HEK293 (cell line): ENCODE results near the gene HINFP.
A peak's percentile ranks its signal among the peaks of the same experiment; 100 is the strongest.

Source experiments
- CTCF ChIA-PET: fragments of 350-600 bp; formaldehyde crosslinking; extraction: SDS; loops from one replicate; lab custom pipeline; 2021; ENCODE audit warnings: antibody characterized with exemption; lab: Yijun Ruan, JAX
- POLR2A ChIA-PET: fragments of 300-600 bp; formaldehyde crosslinking; extraction: SDS; loops from one replicate; lab custom pipeline; 2020; ENCODE audit warnings: antibody characterized with exemption, inconsistent platforms; lab: Yijun Ruan, JAX
- H3K27ac ChIP-seq: fragments of 200-500 bp; sonication (Bioruptor generic); 2 replicates; pipeline ENCODE4 v1.5.1; 2014; ENCODE audit warnings: low read depth, low read length, control low read depth, inconsistent platforms; ENCODE audit errors: extremely low read depth
- H3K36me3 ChIP-seq, 2 experiments: fragments of 200-500 bp in 1 of 2; sonication (Bioruptor generic) in 1 of 2; 1 replicate in 1 of 2; 2 replicates in 1 of 2; pipeline ENCODE4 v1.5.1; 2014 to 2017; ENCODE audit warnings: inconsistent platforms in 2 of 2, low read length in 2 of 2; ENCODE audit not compliant: control insufficient read depth in 2 of 2, insufficient read depth in 1 of 2
- H3K4me1 ChIP-seq: fragments of 200-500 bp; sonication (Bioruptor generic); 2 replicates; pipeline ENCODE4 v1.5.1; 2014; ENCODE audit warnings: mild to moderate bottlenecking, low read length, inconsistent platforms; ENCODE audit not compliant: control insufficient read depth, insufficient read depth
- H3K4me3 ChIP-seq: 2 replicates; pipeline ENCODE4 v1.5.1; 2011; ENCODE audit warnings: low read depth, mild to moderate bottlenecking, control low read depth, low read length, moderate library complexity
- H3K9me3 ChIP-seq: fragments of 200-500 bp; sonication (Bioruptor generic); 2 replicates; pipeline ENCODE4 v1.5.1; 2014; ENCODE audit warnings: low read depth, low read length, inconsistent platforms; ENCODE audit not compliant: control insufficient read depth, insufficient read depth
- KLF1 ChIP-seq: fragments of 450-650 bp; formaldehyde crosslinking; IDR thresholded peaks from 2 replicates; pipeline ENCODE4 v1.5.1; 2016; ENCODE audit warnings: missing biosample characterization, missing genetic modification characterization
- MYNN ChIP-seq: fragments of 450-650 bp; formaldehyde crosslinking; IDR thresholded peaks from 2 replicates; pipeline ENCODE4 v1.5.1; 2016; ENCODE audit warnings: missing biosample characterization, missing genetic modification characterization, borderline replicate concordance
- PRDM10 ChIP-seq: fragments of 450-650 bp; formaldehyde crosslinking; IDR thresholded peaks from 2 replicates; pipeline ENCODE4 v1.5.1; 2016; ENCODE audit warnings: missing biosample characterization, missing genetic modification characterization
- REST ChIP-seq: fragments of 450-650 bp; formaldehyde crosslinking; IDR thresholded peaks from 2 replicates; pipeline ENCODE4 v1.5.1; 2016; ENCODE audit warnings: missing biosample characterization, missing genetic modification characterization
- SCRT2 ChIP-seq: fragments of 450-650 bp; formaldehyde crosslinking; IDR thresholded peaks from 2 replicates; pipeline ENCODE4 v1.5.1; 2016; ENCODE audit warnings: missing biosample characterization, missing genetic modification characterization
- TRIM28 ChIP-seq: IDR thresholded peaks from 2 replicates; pipeline ENCODE4 v1.6.1; 2011; ENCODE audit warnings: low read length, control low read depth, borderline replicate concordance
- ZBTB48 ChIP-seq: fragments of 450-650 bp; formaldehyde crosslinking; IDR thresholded peaks from 2 replicates; pipeline ENCODE4 v1.5.1; 2016; ENCODE audit warnings: missing biosample characterization, missing genetic modification characterization
- ZBTB6 ChIP-seq: fragments of 450-650 bp; formaldehyde crosslinking; IDR thresholded peaks from 2 replicates; pipeline ENCODE4 v1.5.1; 2017; ENCODE audit warnings: missing biosample characterization, missing genetic modification characterization
- ZNF10 ChIP-seq: fragments of 450-650 bp; formaldehyde crosslinking; IDR thresholded peaks from 2 replicates; pipeline ENCODE4 v1.5.1; 2017; ENCODE audit warnings: missing biosample characterization, missing genetic modification characterization
- ZNF169 ChIP-seq: fragments of 450-650 bp; formaldehyde crosslinking; IDR thresholded peaks from 2 replicates; pipeline ENCODE4 v1.5.1; 2016; ENCODE audit warnings: missing biosample characterization, missing genetic modification characterization
- ZNF18 ChIP-seq: fragments of 450-650 bp; formaldehyde crosslinking; IDR thresholded peaks from 2 replicates; pipeline ENCODE4 v1.5.1; 2016; ENCODE audit warnings: missing biosample characterization, missing genetic modification characterization
- ZNF2 ChIP-seq: fragments of 450-650 bp; formaldehyde crosslinking; IDR thresholded peaks from 2 replicates; pipeline ENCODE4 v1.5.1; 2016; ENCODE audit warnings: missing biosample characterization, missing genetic modification characterization
- ZNF211 ChIP-seq: fragments of 450-650 bp; formaldehyde crosslinking; IDR thresholded peaks from 2 replicates; pipeline ENCODE4 v1.5.1; 2016; ENCODE audit warnings: low read depth, missing biosample characterization, missing genetic modification characterization
- ZNF394 ChIP-seq: fragments of 450-650 bp; formaldehyde crosslinking; IDR thresholded peaks from 2 replicates; pipeline ENCODE4 v1.5.1; 2016; ENCODE audit warnings: missing biosample characterization, missing genetic modification characterization, mild to moderate bottlenecking, moderate library complexity, borderline replicate concordance
- ZNF398 ChIP-seq: fragments of 450-650 bp; formaldehyde crosslinking; IDR thresholded peaks from 2 replicates; pipeline ENCODE4 v1.5.1; 2017; ENCODE audit warnings: missing biosample characterization, missing genetic modification characterization
- ZNF521 ChIP-seq: fragments of 450-650 bp; formaldehyde crosslinking; IDR thresholded peaks from 2 replicates; pipeline ENCODE4 v1.5.1; 2017; ENCODE audit warnings: missing biosample characterization, mild to moderate bottlenecking, missing genetic modification characterization
- ZNF548 ChIP-seq: fragments of 450-650 bp; formaldehyde crosslinking; IDR thresholded peaks from 2 replicates; pipeline ENCODE4 v1.5.1; 2016; ENCODE audit warnings: missing biosample characterization, missing genetic modification characterization
- ZNF596 ChIP-seq: fragments of 450-650 bp; IDR thresholded peaks from 2 replicates; pipeline ENCODE4 v1.5.0; 2018; ENCODE audit warnings: missing biosample characterization, mild to moderate bottlenecking, missing genetic modification characterization, moderate library complexity
- ZNF629 ChIP-seq: fragments of 450-650 bp; formaldehyde crosslinking; IDR thresholded peaks from 2 replicates; pipeline ENCODE4 v1.5.1; 2017; ENCODE audit warnings: missing biosample characterization, missing genetic modification characterization
- ZNF664 ChIP-seq: fragments of 450-650 bp; formaldehyde crosslinking; IDR thresholded peaks from 2 replicates; pipeline ENCODE4 v1.5.1; 2016; ENCODE audit warnings: missing biosample characterization, missing genetic modification characterization
- ZNF76 ChIP-seq: fragments of 450-650 bp; formaldehyde crosslinking; IDR thresholded peaks from 2 replicates; pipeline ENCODE4; 2016; ENCODE audit warnings: low read depth, missing biosample characterization, missing genetic modification characterization, borderline replicate concordance
- ZNF830 ChIP-seq: fragments of 450-650 bp; IDR thresholded peaks from 2 replicates; pipeline ENCODE4 v1.5.0; 2018; ENCODE audit warnings: missing biosample characterization, missing genetic modification characterization, low read depth, mild to moderate bottlenecking, moderate library complexity
- ZNF837 ChIP-seq: fragments of 450-650 bp; formaldehyde crosslinking; IDR thresholded peaks from 2 replicates; pipeline ENCODE4 v1.5.1; 2016; ENCODE audit warnings: missing biosample characterization, missing genetic modification characterization

HINFP gene

GRCh38 chr11:119147604-119148333, 26.4 kb downstream of the HINFP start (continued):
- TF ChIP-seq ZBTB6 (tag by site-specific recombination): no peak
- TF ChIP-seq ZNF169 (tag by site-specific recombination): no peak
- TF ChIP-seq MYNN (tag by site-specific recombination): no peak
- TF ChIP-seq ZBTB48 (tag by site-specific recombination): peak; percentile 75; the same call in 1 of the 2 replicates
- TF ChIP-seq ZNF398 (tag by site-specific recombination): 0 out of 2 replicates have a peak, but pooled peaks have one; percentile 24
- TF ChIP-seq TRIM28: no peak
- no peak for TF ChIP-seq ZNF76 (tag by site-specific recombination)
- TF ChIP-seq ZNF596 (tag by site-specific recombination): no peak
- TF ChIP-seq SCRT2 (tag by site-specific recombination): peak; percentile 37; the same call in 1 of the 2 replicates
- no peak for TF ChIP-seq ZNF548 (tag by site-specific recombination)
- 0 out of 2 replicates have a peak, but pooled peaks have one; percentile 26 for TF ChIP-seq ZNF18 (tag by site-specific recombination)
- TF ChIP-seq ZNF394 (tag by site-specific recombination): no peak
- TF ChIP-seq ZNF830: no peak
- peak; percentile 88 for TF ChIP-seq ZNF664 (tag by site-specific recombination)
- TF ChIP-seq ZNF211 (tag by site-specific recombination): no peak
- TF ChIP-seq ZNF10 (tag by site-specific recombination): peak; percentile 82
- TF ChIP-seq REST (tag by site-specific recombination): no peak
- TF ChIP-seq, all 188 proteins: peak for 6

GRCh38 chr11:119148720-119149017, 27.3 kb downstream of the HINFP start:
- ChIA-PET POLR2A (interaction anchor here (1.0 to 1.8 kb wide), 2 partner anchors 21 to 168 kb away, joined by 3 to 6 read pairs; partner anchors contain the start of gene MCAM), CTCF (interaction anchor here (0.6 to 1.3 kb wide), 4 partner anchors 21 to 159 kb away, joined by 3 to 4 read pairs (median 4); no protein-coding TSS in a partner anchor)
- Histone ChIP-seq H3K36me3 (peaks cover 0 to 6% of the 10 kb centered on the region in 2 experiments; a peak in 1 of 3 replicates), H3K27ac (no peak overlapping the region; the same call in 1 of the 2 replicates), H3K4me3 (peak overlapping the region; percentile 56), H3K9me3 (no peaks in the 10 kb centered on the region), H3K4me1 (no peaks in the 10 kb centered on the region)
- no peak for TF ChIP-seq ZNF629 (tag by site-specific recombination)
- TF ChIP-seq PRDM10 (tag by site-specific recombination): no peak
- TF ChIP-seq ZNF837 (tag by site-specific recombination): no peak
- TF ChIP-seq ZNF2 (tag by site-specific recombination): no peak
- no peak for TF ChIP-seq ZNF521 (tag by site-specific recombination)
- TF ChIP-seq KLF1 (tag by site-specific recombination): no peak
